MM.1S (cell line): ENCODE measurements around the gene CDRT4.

Source experiments
- EZH2 ChIP-seq: fragments of 300-600 bp; sonication (generic); optimal IDR thresholded peaks from 2 replicates; pipeline ENCODE3; 2017; ENCODE audit warnings: low read depth, mild to moderate bottlenecking, antibody characterized with exemption, low read length, mixed read lengths
- TF ChIP-seq, protein P1 (sequence below): fragments of 300-600 bp; sonication (generic); IDR thresholded peaks from 2 replicates; pipeline ENCODE4 v1.5.1; 2016; ENCODE audit warnings: antibody characterized with exemption, low read length, mixed read lengths

DNA sequence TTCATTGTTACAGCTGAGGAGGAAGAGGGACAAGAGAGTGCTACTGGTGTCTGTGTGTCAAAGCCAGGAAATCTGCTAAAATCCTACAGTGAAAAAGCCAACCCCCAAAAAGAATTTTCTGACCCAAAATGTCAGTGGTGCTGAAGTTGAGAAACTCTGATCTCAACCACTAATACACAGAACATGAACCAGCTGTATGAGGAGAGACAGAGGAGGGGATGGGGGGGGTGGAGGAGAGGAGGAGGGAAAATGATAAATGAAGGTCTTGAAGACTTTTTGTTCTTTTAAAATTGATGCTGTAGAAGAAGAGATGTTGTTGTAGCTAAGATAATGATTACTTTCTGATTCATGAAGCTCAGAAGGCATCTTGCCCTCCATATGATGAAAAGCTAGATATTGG is 27.4 kb upstream of the CDRT4 start:
- TF ChIP-seq, protein P1, sequence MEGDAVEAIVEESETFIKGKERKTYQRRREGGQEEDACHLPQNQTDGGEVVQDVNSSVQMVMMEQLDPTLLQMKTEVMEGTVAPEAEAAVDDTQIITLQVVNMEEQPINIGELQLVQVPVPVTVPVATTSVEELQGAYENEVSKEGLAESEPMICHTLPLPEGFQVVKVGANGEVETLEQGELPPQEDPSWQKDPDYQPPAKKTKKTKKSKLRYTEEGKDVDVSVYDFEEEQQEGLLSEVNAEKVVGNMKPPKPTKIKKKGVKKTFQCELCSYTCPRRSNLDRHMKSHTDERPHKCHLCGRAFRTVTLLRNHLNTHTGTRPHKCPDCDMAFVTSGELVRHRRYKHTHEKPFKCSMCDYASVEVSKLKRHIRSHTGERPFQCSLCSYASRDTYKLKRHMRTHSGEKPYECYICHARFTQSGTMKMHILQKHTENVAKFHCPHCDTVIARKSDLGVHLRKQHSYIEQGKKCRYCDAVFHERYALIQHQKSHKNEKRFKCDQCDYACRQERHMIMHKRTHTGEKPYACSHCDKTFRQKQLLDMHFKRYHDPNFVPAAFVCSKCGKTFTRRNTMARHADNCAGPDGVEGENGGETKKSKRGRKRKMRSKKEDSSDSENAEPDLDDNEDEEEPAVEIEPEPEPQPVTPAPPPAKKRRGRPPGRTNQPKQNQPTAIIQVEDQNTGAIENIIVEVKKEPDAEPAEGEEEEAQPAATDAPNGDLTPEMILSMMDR = no peak
- TF ChIP-seq EZH2 = no peak
